SH-SY5Y (cell line): ENCODE measurements around the gene ATP11B.

Source experiments
- GATA2 ChIP-seq: IDR thresholded peaks from 2 replicates; pipeline ENCODE4 v1.6.1; 2011; ENCODE audit warnings: mild to moderate bottlenecking, low read depth, low read length
- GATA3 ChIP-seq: IDR thresholded peaks from 2 replicates; pipeline ENCODE4 v1.6.1; 2011; ENCODE audit warnings: low read depth, mild to moderate bottlenecking, low read length, moderate library complexity

- TF ChIP-seq GATA3 (no peak), GATA2 (no peak)
Observed at GRCh38 chr3:182803596-182803995, 10.3 kb downstream of the ATP11B start.
